HS-5 (cell line): ENCODE results near the gene TEX101.
"Not testable (repeated sequence)": the region's sequence is repeated elsewhere in the genome, so short reads cannot be mapped to it uniquely, and the experiment has no call there.

Source experiments
- DNase-seq: peaks from one replicate; pipeline ENCODE4 v3.0.0-alpha.2; 2012; ENCODE audit warnings: low read depth

Gene TEX101, protein sequence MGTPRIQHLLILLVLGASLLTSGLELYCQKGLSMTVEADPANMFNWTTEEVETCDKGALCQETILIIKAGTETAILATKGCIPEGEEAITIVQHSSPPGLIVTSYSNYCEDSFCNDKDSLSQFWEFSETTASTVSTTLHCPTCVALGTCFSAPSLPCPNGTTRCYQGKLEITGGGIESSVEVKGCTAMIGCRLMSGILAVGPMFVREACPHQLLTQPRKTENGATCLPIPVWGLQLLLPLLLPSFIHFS

DNA sequence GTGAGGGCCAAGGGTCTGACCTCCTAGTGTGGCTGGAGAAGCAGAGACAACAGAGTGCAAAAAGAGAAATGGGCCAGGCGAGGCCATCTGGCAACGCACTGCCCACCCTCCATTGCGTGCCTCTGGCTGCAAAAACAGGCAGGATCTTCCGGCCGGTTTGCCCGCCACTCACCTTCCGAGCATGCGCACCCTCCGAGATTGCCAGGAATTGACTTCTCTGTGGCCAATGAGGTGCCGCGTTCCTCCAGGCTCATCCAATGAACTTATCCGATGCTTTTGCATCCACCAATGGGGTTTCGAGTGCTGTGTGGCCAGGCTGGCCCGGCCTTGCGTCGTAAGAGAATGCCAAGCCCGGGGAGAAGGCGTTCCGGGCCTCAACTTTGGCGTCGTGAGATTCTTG, at the start of gene TEX101:
TEX101 (plus strand) TSS at position 337 of the 400 bp plus-strand sequence. CDS start 1,030 bp downstream, outside the sequence.
- DNase-seq: no peak

- DNase-seq: not testable (repeated sequence)
Measured at GRCh38 chr19:43365677-43366076, 49.0 kb upstream of the TEX101 start.

GRCh38 chr19:43367822-43368221, 46.9 kb upstream of the TEX101 start:
- no peak for DNase-seq

DNA sequence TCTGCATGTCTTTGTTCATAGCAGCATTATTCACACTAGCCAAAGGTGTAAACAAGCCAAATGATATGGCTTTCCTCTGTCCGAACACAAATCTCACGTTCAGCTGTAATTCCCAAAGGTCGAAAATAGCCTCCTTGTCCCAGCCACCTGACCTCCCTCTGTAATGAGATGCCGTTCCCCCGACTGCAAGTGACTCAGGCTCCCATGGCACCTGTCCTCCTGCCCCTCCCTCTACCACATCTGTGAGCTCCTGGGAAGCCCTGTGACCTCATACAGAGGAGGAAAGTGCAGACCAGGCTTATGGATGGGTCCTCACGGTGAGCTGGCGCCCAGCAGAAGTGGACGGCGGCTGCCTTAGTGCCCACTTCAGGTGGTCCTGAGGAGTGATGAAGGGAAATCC, 45.8 kb upstream of the TEX101 start:
- not testable (repeated sequence) for DNase-seq

DNA sequence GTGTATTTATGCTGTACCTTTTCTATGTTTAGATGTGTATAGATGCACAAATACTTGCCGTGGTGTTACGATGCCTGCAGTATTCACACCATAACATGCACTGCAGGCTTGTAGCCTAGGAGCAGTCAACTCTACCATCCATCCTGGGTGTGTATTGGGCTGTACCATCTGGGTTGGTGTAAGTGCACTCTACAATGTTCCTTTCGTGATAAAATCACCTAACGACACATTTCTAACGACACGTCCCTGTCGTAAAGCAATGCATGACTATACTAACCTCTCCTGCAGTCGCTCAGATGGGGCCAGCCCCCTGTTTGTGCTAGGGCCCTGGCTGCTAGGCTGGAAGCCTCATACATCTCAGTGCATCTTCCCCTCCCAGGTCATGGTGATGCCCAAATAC, 42.8 kb upstream of the TEX101 start:
- no peak for DNase-seq

- no peak for DNase-seq
Measured at GRCh38 chr19:43372462-43372861, 42.2 kb upstream of the TEX101 start.

DNA sequence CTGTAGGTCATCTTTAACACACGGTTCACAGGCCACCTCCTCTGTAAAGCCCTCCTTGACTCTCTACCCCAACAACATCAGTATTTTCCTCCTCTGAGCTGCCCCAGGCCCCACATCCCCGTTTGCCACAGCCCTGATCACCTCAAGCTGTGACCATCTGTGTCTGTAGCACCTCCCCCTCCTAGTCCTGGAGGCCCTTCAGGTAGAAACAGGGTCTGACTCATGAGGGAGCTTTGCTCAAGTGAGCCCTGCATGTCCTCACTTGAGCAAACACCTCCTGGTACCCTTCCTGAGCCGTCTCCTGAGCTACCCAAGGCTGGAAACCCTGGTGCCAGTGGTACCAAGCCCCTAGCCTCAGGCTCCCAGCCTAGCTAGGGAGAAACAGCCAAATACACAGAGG, 37.1 kb upstream of the TEX101 start:
- DNase-seq: not testable (repeated sequence)

DNA sequence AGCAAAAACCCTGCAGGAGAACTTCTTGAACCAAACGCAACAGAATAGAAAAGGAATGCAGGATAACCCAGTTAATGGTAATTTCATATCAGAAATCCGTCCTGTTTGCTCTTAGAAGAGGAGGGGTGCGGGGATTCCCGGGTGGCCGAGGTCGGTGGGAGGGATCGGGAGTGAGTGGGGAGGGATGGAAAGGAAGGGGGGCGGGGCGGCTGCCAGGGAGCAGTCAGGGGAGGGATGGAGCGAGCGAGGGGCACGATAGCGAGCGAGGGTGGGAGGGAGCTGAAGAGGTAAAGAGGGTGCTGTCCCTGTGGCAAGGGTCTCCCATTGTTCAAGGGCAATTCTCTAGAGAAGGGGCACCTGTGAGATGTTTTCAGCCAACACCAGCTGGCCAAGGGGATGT, 34.7 kb upstream of the TEX101 start:
- DNase-seq: no peak

DNA sequence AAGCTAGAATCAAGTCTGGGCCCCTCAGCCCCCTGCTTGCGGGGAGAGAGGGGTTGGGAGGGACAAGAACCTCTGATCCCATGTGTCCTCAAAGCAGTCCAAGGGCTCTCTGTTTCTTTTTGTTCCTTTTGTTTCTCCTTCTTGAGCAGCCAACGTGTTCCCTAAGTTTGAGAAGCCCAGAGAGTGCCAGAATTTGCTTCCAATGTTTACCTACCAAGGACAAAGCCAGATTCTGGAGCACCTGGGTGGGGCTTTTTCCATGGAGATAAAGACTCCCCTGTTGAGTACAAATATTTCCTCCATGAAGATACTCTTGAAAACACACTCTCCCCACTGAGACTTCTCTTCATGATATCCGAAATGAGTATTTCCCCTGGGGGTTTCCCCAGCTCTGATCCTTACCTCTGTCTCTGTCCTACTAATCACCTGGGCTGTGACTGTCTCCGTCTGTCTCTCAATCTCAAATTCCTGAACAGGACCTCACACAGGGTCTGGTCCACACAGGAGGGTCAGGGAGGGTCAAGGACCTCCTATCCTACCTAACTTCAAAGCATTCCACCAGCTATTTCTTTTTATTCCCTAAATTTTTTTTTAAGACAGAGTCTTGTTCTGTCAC, 33.8 kb upstream of the TEX101 start:
- no peak for DNase-seq

- DNase-seq: not testable (repeated sequence)
Measured at GRCh38 chr19:43382586-43383216, 32.0 kb upstream of the TEX101 start.

GRCh38 chr19:43383254-43383653, 31.4 kb upstream of the TEX101 start:
- not testable (repeated sequence) for DNase-seq

GRCh38 chr19:43383759-43384158, 30.9 kb upstream of the TEX101 start:
- DNase-seq: not testable (repeated sequence)

GRCh38 chr19:43390903-43391551, 23.7 kb upstream of the TEX101 start:
- DNase-seq: not testable (repeated sequence)

DNA sequence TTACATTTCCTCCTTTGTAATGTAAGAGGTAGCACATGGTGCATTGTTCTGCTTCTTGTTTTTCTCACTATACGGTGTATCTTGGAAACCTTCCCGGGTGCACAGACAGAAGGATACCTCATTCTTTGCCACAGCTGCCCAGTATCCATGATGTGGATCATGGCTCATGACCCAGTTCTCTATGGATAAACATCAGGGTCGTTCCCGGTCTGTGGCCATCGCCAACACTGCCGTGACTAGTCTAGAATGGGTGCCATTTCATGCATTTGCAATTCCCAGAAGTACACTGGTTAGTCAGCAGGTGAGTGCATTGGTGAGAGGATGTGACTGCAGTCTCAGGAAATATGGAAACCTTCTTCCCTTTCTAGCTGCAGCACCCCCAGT, 23.1 kb upstream of the TEX101 start:
- DNase-seq: not testable (repeated sequence)

- not testable (repeated sequence) for DNase-seq
Measured at GRCh38 chr19:43393501-43393900, 21.2 kb upstream of the TEX101 start.

DNA sequence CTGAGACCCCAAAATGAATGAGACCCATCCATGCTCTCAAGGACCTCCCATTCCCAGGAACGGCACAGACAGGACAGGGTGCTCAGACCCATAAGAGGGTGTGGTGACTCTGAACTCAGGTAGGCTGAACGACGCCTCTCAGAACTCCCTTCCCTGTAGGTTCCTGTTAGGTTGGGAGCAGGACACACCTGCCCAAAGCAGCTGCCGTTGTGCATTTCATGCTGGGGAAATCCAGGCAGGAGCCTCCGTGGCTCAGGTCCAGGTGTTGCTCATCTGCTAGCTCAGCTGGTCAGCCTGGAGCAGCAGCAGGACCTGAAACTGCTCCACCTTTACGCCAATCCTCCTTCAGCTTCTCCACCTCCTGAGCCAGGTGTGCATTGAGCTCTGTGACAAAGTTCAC, 19.1 kb upstream of the TEX101 start:
- DNase-seq: no peak

GRCh38 chr19:43406297-43406696, 8.4 kb upstream of the TEX101 start:
- no peak for DNase-seq

- DNase-seq: no peak
Measured at GRCh38 chr19:43407416-43408005, 7.2 kb upstream of the TEX101 start.

DNA sequence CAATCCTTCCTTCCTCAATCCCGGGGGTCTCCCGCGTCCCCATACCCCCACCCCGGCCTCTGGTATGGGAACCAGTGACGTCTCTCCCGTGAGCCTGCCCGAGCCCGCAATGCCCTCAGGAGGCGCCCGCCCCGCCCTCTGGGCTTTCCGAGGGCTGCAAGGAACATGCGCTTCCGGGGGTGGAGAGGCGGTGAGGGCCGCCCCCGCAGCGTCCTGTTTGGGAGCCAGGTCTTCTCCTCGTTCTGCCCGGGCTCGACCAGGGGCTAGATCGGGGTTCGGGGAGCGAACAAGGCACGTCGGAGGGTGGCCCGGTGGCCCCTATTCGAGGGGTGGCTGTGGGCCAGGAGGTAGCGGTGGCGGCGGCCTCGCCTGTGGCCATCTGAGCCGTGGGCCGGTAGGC, 6.6 kb upstream of the TEX101 start:
- no peak for DNase-seq

DNA sequence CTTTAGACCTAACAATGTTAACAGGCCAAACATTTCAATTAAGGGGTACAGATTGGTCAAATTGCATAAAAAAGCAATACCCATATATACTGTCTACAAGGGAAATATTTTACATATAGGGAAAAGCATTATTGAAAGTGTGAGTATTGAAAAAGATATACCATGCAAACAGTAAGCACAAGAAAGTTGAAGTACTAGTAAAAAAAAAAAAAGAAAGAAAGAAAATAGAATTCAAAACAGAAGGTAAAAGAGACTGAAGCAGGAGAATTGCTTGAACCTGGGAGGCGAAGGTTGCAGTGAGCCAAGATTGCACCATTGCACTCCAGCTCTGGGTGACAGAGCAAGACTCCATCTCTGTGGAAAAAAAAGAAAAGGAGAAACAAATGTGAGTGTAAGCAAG, 5.3 kb upstream of the TEX101 start:
- no peak for DNase-seq

DNA sequence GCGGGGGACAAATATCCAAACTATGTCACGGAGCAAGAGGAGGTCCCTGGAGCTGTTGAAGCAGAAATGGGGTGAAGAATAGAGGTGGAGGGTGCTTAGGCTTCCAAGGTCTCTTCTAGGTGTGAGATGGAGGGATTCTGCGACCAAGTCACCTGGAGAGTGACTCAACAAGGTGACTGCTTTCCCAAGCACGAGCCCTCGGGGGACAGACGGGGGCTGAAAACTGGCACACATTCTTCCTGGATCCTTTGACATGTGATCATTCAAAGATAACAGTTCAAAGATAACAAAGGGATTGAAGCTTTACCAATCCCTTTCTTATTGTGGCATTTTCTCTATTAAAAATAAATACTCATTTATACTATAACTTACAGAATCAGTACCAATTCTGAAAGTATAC, 2.2 kb upstream of the TEX101 start:
- no peak for DNase-seq

- DNase-seq: no peak
Measured at GRCh38 chr19:43416951-43417623, 2.4 kb downstream of the TEX101 start.
